T follicular helper cell (primary cell): ENCODE measurements around the gene OVAAL.

Experiments
- DNase-seq: peaks from one replicate; pipeline ENCODE4 v3.0.0-alpha.2; 2020; ENCODE audit warnings: low read depth

OVAAL gene

DNA sequence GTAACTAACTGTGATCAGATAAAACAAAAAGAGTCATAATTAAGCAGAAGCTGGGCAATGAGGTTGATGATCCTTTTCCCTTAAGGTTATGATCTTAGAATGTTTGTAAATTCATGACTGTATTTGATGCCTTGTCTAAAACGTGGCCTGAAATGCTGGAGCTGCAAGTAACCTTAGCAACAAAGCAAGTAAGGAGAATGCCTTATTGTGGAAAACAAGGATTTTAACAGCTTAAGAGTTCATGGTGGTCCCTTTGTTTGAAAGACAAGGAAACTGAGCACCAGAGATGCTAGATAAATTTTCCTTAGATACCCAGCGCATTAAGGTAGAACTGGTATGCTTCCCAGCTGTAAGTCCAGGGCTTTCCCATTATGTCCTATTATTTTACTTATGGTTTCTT, 47.4 kb downstream of the OVAAL start:
- DNase-seq, result no peak

DNA sequence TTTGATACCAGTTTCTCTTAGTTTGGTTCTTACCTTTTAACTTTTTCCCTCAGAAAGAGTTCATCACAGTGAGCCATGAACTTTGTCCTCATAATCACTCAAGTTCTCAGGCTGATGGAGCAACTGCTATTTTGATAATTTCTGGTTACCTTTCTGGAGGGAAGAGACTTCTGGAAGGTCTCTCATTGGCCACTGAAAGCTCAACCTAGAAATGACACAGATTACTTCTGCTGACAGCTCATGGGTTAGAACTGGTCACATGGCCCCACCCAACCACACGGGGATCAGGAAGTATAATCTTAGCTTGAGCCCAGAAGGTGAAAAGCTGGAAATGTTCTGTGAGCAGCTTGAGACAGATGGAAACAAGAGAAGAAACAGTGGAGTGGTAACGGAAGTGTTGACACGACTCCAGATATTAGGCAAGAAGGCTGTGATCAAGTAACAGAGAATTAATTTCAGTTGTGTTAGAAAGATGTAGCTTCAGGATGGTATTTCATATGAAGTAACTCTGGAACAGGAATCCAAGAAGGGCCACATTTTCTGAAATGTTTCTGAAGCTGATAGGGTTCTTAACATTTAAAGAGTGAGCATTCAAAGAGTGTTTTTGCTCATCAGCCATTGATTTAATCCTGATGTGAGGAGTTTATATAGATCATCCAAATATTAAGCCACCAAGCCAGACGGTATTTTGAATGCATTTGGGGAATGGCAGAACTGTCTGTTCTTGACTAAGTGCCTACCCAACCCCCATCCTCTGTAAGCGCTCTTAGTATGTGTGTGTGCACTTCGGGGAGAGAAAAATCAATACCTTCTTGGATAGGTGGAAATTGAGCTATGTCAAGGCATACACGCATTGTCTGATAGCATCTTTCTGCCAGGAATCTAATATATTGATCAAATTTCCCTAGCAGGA, 51.1 kb downstream of the OVAAL start:
- no peak for DNase-seq

DNA sequence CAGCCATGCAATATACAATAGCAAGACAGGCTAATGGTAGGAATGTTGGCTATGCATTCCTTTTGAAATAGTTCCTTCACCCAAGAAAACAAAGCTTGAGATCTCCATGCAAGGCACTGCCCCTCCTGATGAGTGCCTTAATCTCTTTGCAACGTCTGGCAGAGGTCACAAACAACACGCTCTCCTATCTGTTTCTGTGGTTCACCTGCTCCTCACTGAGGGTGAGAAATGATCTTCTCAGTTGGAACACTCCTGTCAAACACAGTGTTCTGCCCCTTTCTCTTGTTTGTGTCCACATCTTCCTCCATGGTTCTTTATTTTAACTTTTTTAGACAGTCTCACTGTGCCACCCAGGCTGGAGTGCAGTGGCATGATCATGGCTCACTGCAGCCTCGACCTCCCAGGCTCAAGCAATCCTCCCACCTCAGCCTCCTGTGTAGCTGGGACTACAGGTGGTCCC, 51.8 kb downstream of the OVAAL start:
- no peak for DNase-seq

DNA sequence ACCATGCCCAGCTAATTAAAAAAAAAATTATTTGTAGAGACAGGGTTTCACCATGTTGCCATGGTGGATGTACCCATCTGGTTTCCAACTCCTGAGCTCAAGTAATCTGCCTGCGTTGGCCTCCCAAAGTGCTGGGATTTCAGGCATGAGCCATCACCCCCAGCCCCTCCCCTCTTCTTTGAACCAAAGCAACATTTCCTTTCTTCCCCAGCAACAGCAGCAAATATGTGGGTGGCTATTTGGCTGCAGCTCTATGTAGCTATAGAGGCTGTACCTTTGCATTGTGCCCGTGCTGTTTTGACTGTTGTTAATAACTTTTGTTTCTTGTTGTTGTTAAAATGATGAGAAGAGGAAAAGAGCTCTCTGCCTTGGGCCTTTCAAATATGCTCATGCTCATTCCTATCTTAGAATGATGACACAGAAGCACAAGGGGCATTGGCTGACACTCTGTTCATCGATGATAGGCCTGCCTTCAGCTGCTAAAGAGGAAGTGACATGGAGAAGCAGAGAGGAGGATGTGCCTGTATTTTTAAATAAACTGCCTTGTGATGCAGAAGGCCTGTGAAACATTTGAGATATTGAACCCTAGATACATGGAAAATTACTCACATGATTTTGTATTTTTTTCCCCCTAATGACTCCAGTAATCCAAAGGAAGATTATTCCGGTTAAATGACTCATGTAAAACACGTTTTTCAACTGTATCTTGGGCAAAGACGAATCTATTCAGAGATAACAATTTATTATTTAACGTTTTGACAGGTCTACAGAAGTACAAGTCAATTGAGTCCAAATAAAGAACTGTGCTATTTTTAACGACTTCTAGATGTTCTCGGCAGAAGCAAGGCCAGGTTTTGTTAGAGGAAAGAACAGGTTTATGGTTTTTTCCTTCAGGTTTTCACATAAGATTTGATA, 52.5 kb downstream of the OVAAL start:
- no peak for DNase-seq

DNA sequence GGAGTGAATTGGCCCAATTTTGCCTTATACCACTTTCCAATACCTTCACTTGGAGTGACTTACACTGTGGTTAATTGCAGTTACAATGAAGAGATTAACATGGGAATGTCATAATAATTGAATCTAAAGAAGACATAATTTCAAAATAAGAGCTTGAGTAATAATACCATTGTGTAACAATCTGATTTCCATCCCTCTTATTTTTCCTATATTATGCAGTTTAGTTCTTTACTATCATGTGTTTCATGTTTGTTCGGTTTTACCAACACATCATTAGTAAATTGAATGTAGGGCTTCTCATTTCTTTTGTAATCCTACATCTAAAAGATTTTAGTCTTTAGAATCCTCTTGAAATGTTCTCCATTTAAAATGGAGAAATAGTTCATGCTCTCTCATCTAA, 53.9 kb downstream of the OVAAL start:
- no peak for DNase-seq

DNA sequence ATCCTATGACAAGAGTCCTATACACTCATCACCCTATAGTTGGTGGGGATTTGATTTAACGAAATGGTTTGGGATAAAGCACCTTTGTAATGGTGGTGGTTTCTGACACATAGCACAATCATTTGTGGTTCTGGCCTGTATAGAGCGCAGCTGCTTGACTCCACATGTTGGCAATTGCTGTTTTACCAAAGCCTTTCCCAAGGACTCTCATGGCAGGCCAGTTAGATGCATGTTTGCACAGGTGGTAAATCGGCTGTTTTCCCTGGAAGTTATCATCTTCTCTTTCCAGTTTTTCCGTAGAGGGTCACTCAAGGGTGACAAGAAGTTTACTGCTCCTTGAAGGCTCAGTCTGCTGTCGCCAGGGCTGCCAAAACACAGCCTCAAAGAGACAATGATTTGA, 56.0 kb downstream of the OVAAL start:
- DNase-seq, result no peak

DNA sequence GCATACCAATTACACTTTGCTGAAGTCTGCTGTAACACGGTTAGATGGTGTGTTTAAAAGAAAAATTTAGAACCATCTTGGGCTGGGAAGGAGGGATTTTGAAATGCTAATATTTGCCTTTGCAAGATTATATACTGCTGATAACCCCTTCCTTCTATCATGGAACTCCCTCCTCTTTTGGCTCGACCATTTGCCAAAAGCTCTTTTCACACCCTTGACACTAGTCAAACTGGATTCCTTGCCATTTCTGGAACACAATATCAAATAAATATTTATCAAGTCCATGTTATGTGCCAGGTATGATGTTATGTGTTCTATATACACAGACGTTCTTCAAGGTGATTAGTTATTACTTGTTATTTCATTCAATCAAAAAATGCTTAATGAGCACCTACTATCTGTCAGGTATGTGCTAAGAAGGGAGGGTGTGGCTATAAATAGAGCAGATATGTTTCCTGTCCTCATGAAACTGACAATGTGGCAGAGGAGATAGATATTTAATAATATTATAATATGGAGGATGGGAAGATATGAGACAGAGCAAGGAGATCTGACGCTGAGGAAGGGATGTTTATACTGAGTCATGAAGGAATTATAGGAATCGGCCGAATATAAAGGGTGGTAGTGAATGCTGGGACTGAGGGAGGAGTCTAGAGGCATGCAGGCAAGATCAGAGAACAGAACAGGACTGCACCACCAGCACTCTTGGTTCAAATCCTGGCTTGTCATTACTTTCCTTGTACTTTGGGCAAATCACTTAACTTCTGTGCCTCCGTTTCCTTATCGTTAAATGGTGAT, 56.9 kb downstream of the OVAAL start:
- DNase-seq, result no peak
